Chondrocyte (in vitro differentiated cells): ENCODE results near the gene COL28A1. TPM values are rescaled to one million over a fixed set of nuclear protein-coding genes. Genes with fewer than 3 reads are reported as not detected.

ENCODE experiments used
- DNase-seq: peaks from one replicate; pipeline ENCODE4 v3.0.0; 2021; ENCODE audit warnings: mixed read lengths, low spot score
- H3K27ac Mint-ChIP-seq: one replicate; pipeline ENCODE4 v1.8.0; 2021; ENCODE audit warnings: mild to moderate bottlenecking, moderate library complexity, mixed read lengths; ENCODE audit not compliant: unreplicated experiment
- H3K27me3 Mint-ChIP-seq: 2 replicates; pipeline ENCODE4 v1.8.0; 2021; ENCODE audit warnings: low read depth, mixed read lengths
- H3K36me3 Mint-ChIP-seq: 2 replicates; pipeline ENCODE4 v1.8.0; 2021; ENCODE audit warnings: low read depth, mixed read lengths
- H3K4me1 Mint-ChIP-seq: 2 replicates; pipeline ENCODE4 v1.8.0; 2021; ENCODE audit warnings: low read depth, mild to moderate bottlenecking, mixed read lengths
- H3K4me3 Mint-ChIP-seq: one replicate; pipeline ENCODE4 v1.8.0; 2021; ENCODE audit warnings: mild to moderate bottlenecking, moderate library complexity, mixed read lengths; ENCODE audit not compliant: unreplicated experiment
- H3K9me3 Mint-ChIP-seq: 2 replicates; pipeline ENCODE4 v1.8.0; 2021; ENCODE audit warnings: low read depth, mixed read lengths
- CTCF ChIP-seq: fragments of 200-600 bp; sonication (generic); IDR thresholded peaks from 2 replicates; pipeline ENCODE4 v1.5.0; 2021; ENCODE audit warnings: antibody characterized with exemption, mild to moderate bottlenecking, moderate library complexity
- total RNA-seq: library from RNA; stranded (reverse); gene quantifications from 3 replicates; pipeline ENCODE4 v1.2.1, GENCODE V29; 2021

COL28A1 gene
- total RNA-seq, 1 donor from 2014 or later = 0.25 TPM

GRCh38 chr7:7565746-7566650, 30.3 kb upstream of the COL28A1 start:
- H3K36me3 Mint-ChIP-seq = peaks cover 1% of the 10 kb centered on the region
- H3K9me3 Mint-ChIP-seq = peaks cover 1% of the 10 kb centered on the region
- no peak for DNase-seq
- H3K27me3 Mint-ChIP-seq = no peaks in the 10 kb centered on the region
- H3K4me3 Mint-ChIP-seq = no peak overlapping the region
- TF ChIP-seq CTCF = no peak
- no peak overlapping the region for H3K27ac Mint-ChIP-seq
- peaks cover 28% of the 10 kb centered on the region for H3K4me1 Mint-ChIP-seq

GRCh38 chr7:7565018-7565680, 29.5 kb upstream of the COL28A1 start:
- Mint-ChIP-seq H3K4me1 (peaks cover 28% of the 10 kb centered on the region), H3K4me3 (no peak overlapping the region), H3K27me3 (no peaks in the 10 kb centered on the region), H3K9me3 (peaks cover 8% of the 10 kb centered on the region), H3K36me3 (peaks cover 3% of the 10 kb centered on the region), H3K27ac (no peak overlapping the region)
- no peak for DNase-seq
- TF ChIP-seq CTCF = no peak

- TF ChIP-seq CTCF = no peak
- peaks cover 16% of the 10 kb centered on the region for H3K9me3 Mint-ChIP-seq
- H3K36me3 Mint-ChIP-seq = peaks cover 11% of the 10 kb centered on the region
- no peak for DNase-seq
- H3K27ac Mint-ChIP-seq = no peak overlapping the region
- no peak overlapping the region for H3K4me3 Mint-ChIP-seq
- H3K4me1 Mint-ChIP-seq = peaks cover 23% of the 10 kb centered on the region
- H3K27me3 Mint-ChIP-seq = no peaks in the 10 kb centered on the region
These were observed 28.7 kb upstream of the COL28A1 start for GRCh38 chr7:7564323-7564780.

GRCh38 chr7:7563813-7564212, 28.1 kb upstream of the COL28A1 start:
- Mint-ChIP-seq H3K4me1 (peaks cover 18% of the 10 kb centered on the region), H3K4me3 (no peak overlapping the region), H3K9me3 (peaks cover 21% of the 10 kb centered on the region), H3K36me3 (peaks cover 16% of the 10 kb centered on the region), H3K27ac (no peak overlapping the region), H3K27me3 (no peaks in the 10 kb centered on the region)
- DNase-seq = no peak
- TF ChIP-seq CTCF = no peak

GRCh38 chr7:7563269-7563668, 27.6 kb upstream of the COL28A1 start:
- Mint-ChIP-seq H3K36me3 (peaks cover 20% of the 10 kb centered on the region), H3K27ac (no peak overlapping the region), H3K9me3 (peaks cover 26% of the 10 kb centered on the region), H3K4me1 (peaks cover 13% of the 10 kb centered on the region), H3K27me3 (no peaks in the 10 kb centered on the region), H3K4me3 (no peak overlapping the region)
- no peak for DNase-seq
- no peak for TF ChIP-seq CTCF
